Activated CD4-positive, CD25-positive, alpha-beta regulatory T cell (primary cell): Measurements from ENCODE around the gene LRRC27.
"Not testable (repeated sequence)": the region's sequence is repeated elsewhere in the genome, so short reads cannot be mapped to it uniquely, and the experiment has no call there.

Experiments used
- DNase-seq, 4 experiments: peaks; one replicate each; lab custom pipeline; 2025; lab: John Stamatoyannopoulos, UW

LRRC27 gene

GRCh38 chr10:132337854-132338253 lies 5.9 kb downstream of the LRRC27 start:
- DNase-seq: not testable (repeated sequence)

GRCh38 chr10:132338876-132339275 lies 6.9 kb downstream of the LRRC27 start:
- no peak for DNase-seq

GRCh38 chr10:132339276-132339675 lies 7.3 kb downstream of the LRRC27 start:
- DNase-seq: no peak

- DNase-seq: no peak
Observed at GRCh38 chr10:132341017-132341416, 9.0 kb downstream of the LRRC27 start.

GRCh38 chr10:132341781-132342180 lies 9.8 kb downstream of the LRRC27 start:
- no peak for DNase-seq

- no peak for DNase-seq
Observed at GRCh38 chr10:132342553-132342952, 10.6 kb downstream of the LRRC27 start.

- no peak for DNase-seq
Observed at GRCh38 chr10:132344386-132344785, 12.4 kb downstream of the LRRC27 start.

GRCh38 chr10:132345345-132345744 lies 13.4 kb downstream of the LRRC27 start:
- DNase-seq: no peak

- no peak for DNase-seq
Observed at GRCh38 chr10:132346806-132347205, 14.8 kb downstream of the LRRC27 start.

- DNase-seq: no peak
Observed at GRCh38 chr10:132347211-132347930, 15.4 kb downstream of the LRRC27 start.

GRCh38 chr10:132347931-132348267 lies 15.9 kb downstream of the LRRC27 start:
- DNase-seq: no peak

GRCh38 chr10:132349766-132350165 lies 17.8 kb downstream of the LRRC27 start:
- no peak for DNase-seq

GRCh38 chr10:132350391-132350790 lies 18.4 kb downstream of the LRRC27 start:
- DNase-seq: no peak

- no peak for DNase-seq
Observed at GRCh38 chr10:132350946-132351345, 19.0 kb downstream of the LRRC27 start.

- DNase-seq: no peak
Observed at GRCh38 chr10:132351611-132352010, 19.6 kb downstream of the LRRC27 start.

- peak; percentile 54 to 73 (median 67) for DNase-seq
Observed at GRCh38 chr10:132352462-132353308, 20.7 kb downstream of the LRRC27 start.

GRCh38 chr10:132353456-132354355 lies 21.7 kb downstream of the LRRC27 start:
- DNase-seq: no peak

GRCh38 chr10:132354356-132355094 lies 22.5 kb downstream of the LRRC27 start:
- no peak for DNase-seq

GRCh38 chr10:132355297-132355696 lies 23.3 kb downstream of the LRRC27 start:
- no peak for DNase-seq

GRCh38 chr10:132355754-132356153 lies 23.8 kb downstream of the LRRC27 start:
- no peak for DNase-seq

GRCh38 chr10:132356621-132357195 lies 24.7 kb downstream of the LRRC27 start:
- no peak for DNase-seq
